Cardiac ventricle fibroblast (primary cell): ENCODE results near the gene ANKFY1. TPM values are rescaled to one million over a fixed set of nuclear protein-coding genes. Genes with fewer than 3 reads are reported as not detected.

Experiments used
- total RNA-seq: library from RNA; depleted of rRNA; stranded (reverse); fragments of >200 nt; gene quantifications from 2 replicates; pipeline ENCODE4 v1.2.3, GENCODE V29; 2015

The ANKFY1 gene, protein sequence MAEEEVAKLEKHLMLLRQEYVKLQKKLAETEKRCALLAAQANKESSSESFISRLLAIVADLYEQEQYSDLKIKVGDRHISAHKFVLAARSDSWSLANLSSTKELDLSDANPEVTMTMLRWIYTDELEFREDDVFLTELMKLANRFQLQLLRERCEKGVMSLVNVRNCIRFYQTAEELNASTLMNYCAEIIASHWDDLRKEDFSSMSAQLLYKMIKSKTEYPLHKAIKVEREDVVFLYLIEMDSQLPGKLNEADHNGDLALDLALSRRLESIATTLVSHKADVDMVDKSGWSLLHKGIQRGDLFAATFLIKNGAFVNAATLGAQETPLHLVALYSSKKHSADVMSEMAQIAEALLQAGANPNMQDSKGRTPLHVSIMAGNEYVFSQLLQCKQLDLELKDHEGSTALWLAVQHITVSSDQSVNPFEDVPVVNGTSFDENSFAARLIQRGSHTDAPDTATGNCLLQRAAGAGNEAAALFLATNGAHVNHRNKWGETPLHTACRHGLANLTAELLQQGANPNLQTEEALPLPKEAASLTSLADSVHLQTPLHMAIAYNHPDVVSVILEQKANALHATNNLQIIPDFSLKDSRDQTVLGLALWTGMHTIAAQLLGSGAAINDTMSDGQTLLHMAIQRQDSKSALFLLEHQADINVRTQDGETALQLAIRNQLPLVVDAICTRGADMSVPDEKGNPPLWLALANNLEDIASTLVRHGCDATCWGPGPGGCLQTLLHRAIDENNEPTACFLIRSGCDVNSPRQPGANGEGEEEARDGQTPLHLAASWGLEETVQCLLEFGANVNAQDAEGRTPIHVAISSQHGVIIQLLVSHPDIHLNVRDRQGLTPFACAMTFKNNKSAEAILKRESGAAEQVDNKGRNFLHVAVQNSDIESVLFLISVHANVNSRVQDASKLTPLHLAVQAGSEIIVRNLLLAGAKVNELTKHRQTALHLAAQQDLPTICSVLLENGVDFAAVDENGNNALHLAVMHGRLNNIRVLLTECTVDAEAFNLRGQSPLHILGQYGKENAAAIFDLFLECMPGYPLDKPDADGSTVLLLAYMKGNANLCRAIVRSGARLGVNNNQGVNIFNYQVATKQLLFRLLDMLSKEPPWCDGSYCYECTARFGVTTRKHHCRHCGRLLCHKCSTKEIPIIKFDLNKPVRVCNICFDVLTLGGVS
- 39.3 and 39.6 TPM in 2 replicates for total RNA-seq

DNA sequence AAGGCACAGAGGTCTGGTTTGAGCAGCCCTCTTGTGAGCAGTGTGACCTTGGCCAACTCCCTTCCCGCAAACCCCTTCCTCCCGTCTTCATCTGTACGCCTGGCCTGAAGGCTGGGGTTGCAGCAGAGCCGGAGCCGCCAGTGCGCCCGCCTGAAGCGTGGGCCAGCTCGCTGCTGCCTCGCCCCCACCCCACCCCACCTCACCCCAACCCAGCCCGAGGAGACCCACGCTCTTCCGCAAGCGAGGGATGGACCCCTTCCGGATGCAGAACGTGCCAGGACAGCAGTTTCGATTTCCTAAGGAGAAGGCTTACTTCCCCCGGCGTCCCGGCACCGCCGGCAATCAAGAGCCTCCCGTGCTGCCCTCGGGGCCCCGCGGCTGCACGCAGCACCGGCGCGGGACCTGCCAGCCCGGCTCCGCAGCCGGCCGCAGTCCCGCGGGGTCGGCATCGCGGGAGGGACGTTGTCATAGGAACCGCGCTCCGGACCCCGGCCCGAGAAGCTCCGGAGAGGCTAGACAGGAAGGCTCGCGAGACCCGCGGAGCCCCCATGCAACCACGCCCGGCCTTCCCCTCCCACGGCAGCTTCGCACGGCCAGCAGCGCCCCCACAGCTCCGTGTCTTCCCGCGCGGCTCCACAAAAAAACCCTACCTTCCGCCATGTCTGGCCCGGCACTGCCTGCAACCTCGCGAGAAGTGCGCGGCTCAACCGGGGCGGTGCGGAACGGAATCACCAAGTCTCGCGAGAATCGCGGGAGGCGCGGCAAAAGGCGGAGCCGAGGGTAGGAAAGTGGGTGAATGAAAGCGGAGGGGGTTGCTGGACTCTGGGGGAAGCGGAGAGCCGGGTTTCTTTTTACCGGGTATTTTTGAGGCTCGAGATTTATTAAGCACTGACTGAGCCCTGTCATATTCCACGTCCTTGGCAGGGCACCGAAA is at the start of gene ANKFY1:
TSS of gene ANKFY1 (minus strand) at position 698 of the 934 bp plus-strand sequence. CDS start at position 660, 38 bp downstream.

Other genes with a start within 250 kb of the ANKFY1 start
- gene ZZEF1, start 120.9 kb downstream of the ANKFY1 start, total RNA-seq: 22.0 and 24.5 TPM in 2 replicates
- gene CYB5D2, start 120.8 kb downstream of the ANKFY1 start, total RNA-seq: 36.6 and 49.7 TPM in 2 replicates
- gene UBE2G1, start 102.7 kb upstream of the ANKFY1 start, total RNA-seq: 27.8 and 37.3 TPM in 2 replicates
- gene SPNS3, start 170.0 kb upstream of the ANKFY1 start, total RNA-seq: not detected in 2 replicates
- gene SPNS2, start 234.9 kb upstream of the ANKFY1 start, total RNA-seq: 0.24 TPM in 1 of 2 replicates, not detected in the other